HCT116 (cell line): Measurements from ENCODE around the gene CAPN9. TPM values are rescaled to one million over a fixed set of nuclear protein-coding genes. Genes with fewer than 3 reads are reported as not detected.

Source experiments
- ATAC-seq: fragments of 200-7000 bp; cut with Tn5 transposase; 2 replicates; pipeline ENCODE4 v1.9.1; 2020; ENCODE audit warnings: mild to moderate bottlenecking, moderate library complexity
- BruUV-seq: library from RNA; stranded (reverse); fragments of 400-500 nt; replicated peaks from 2 replicates; lab custom pipeline; 2021; lab: Mats Ljungman, UMichigan
- CTCF ChIA-PET: fragments of 300-600 bp; sonication (Branson Sonifier 250); formaldehyde crosslinking; loops from one replicate; lab custom pipeline; 2021; ENCODE audit warnings: antibody characterized with exemption; lab: Charles Lee
- POLR2A ChIA-PET: fragments of 300-600, 350-600 bp; sonication (Branson Sonifier 250); formaldehyde crosslinking; loops from one replicate; lab custom pipeline; 2021; ENCODE audit warnings: antibody characterized with exemption; lab: Charles Lee
- RAD21 ChIA-PET, 2 experiments: fragments of 300-600 bp; sonication (Branson Sonifier 250); formaldehyde crosslinking; loops; one replicate each; lab custom pipeline; 2023; ENCODE audit warnings: low total read pairs in 2 of 2; ENCODE audit not compliant: uncharacterized antibody in 2 of 2, unreplicated experiment in 2 of 2, low non-redundant PET in 1 of 2; lab: Charles Lee
- DNase-seq: peaks from one replicate; pipeline ENCODE4 v3.0.0-alpha.2; 2010; ENCODE audit warnings: low read depth, low spot score
- H2AFZ ChIP-seq: fragments of 200-600 bp; shearing (Covaris generic), sonication (generic); 2 replicates; pipeline ENCODE4 v1.6.1; 2017; ENCODE audit warnings: low read depth, mixed run types, mixed read lengths, antibody characterized with exemption, low read length; ENCODE audit not compliant: poor library complexity, severe bottlenecking
- H3K27ac ChIP-seq: 2 replicates; pipeline ENCODE4 v1.5.1; 2012; ENCODE audit warnings: low read depth, low read length
- H3K27me3 ChIP-seq: fragments of 200-600 bp; sonication (generic); 2 replicates; pipeline ENCODE4 v1.6.1; 2016; ENCODE audit warnings: mixed run types, low read length, mixed read lengths; ENCODE audit not compliant: insufficient read depth
- H3K36me3 ChIP-seq, 2 experiments: fragments of 200-500 bp in 1 of 2; fragments of 200-600 bp in 1 of 2; sonication (Bioruptor generic) in 1 of 2; sonication (generic) in 1 of 2; 2 replicates each; pipeline versions ENCODE4 v1.5.1 to v1.6.1; 2014 to 2016; ENCODE audit warnings: low read length in 2 of 2, inconsistent platforms in 1 of 2, mixed read lengths in 1 of 2, mixed run types in 1 of 2; ENCODE audit not compliant: insufficient read depth in 2 of 2, control insufficient read depth in 1 of 2
- H3K4me1 ChIP-seq, 2 experiments: fragments of 200-600 bp in 1 of 2; sonication (generic) in 1 of 2; 2 replicates each; pipeline versions ENCODE4 v1.5.1 to v1.6.1; 2012 to 2017; ENCODE audit warnings: low read length in 2 of 2, inconsistent platforms in 1 of 2, mild to moderate bottlenecking in 1 of 2, mixed read lengths in 1 of 2, mixed run types in 1 of 2, moderate library complexity in 1 of 2; ENCODE audit not compliant: insufficient read depth in 2 of 2, control insufficient read depth in 1 of 2
- H3K4me2 ChIP-seq: fragments of 200-600 bp; sonication (generic); 2 replicates; pipeline ENCODE4 v1.6.1; 2017; ENCODE audit warnings: mixed run types, low read length, mixed read lengths
- H3K4me3 ChIP-seq, 2 experiments: fragments of 200-600 bp in 1 of 2; sonication (generic) in 1 of 2; replicated peaks in 1 of 2; 2 replicates each; pipeline ENCODE4 v1.5.1; 2011 to 2016; ENCODE audit warnings: low read length in 2 of 2, control low read depth in 1 of 2, low read depth in 1 of 2, mild to moderate bottlenecking in 1 of 2, mixed read lengths in 1 of 2, mixed run types in 1 of 2
- H3K79me2 ChIP-seq: fragments of 200-600 bp; sonication (generic); 2 replicates; pipeline ENCODE4 v1.6.1; 2017; ENCODE audit warnings: mild to moderate bottlenecking, mixed run types, low read length, moderate library complexity, mixed read lengths; ENCODE audit not compliant: insufficient read depth
- H3K9ac ChIP-seq: fragments of 200-600 bp; sonication (generic); 2 replicates; pipeline ENCODE4 v1.6.1; 2016; ENCODE audit warnings: low read length, mixed read lengths
- H3K9me2 ChIP-seq: fragments of 200-600 bp; sonication (generic), shearing (Covaris generic); 2 replicates; pipeline ENCODE4 v1.6.1; 2017; ENCODE audit warnings: mixed run types, mild to moderate bottlenecking, moderate library complexity; ENCODE audit not compliant: insufficient read depth
- H3K9me3 ChIP-seq, 2 experiments: fragments of 200-500 bp in 1 of 2; fragments of 200-600 bp in 1 of 2; sonication (Bioruptor generic) in 1 of 2; sonication (generic) in 1 of 2; 2 replicates each; pipeline ENCODE4 v1.6.1; 2014 to 2017; ENCODE audit warnings: low read length in 2 of 2, mixed read lengths in 2 of 2, inconsistent platforms in 1 of 2, low read depth in 1 of 2, mild to moderate bottlenecking in 1 of 2, mixed run types in 1 of 2, moderate library complexity in 1 of 2; ENCODE audit not compliant: control insufficient read depth in 1 of 2, insufficient read depth in 1 of 2
- H4K20me1 ChIP-seq: fragments of 200-600 bp; sonication (generic), shearing (Covaris generic); 2 replicates; pipeline ENCODE4 v1.6.1; 2017; ENCODE audit warnings: mixed run types, mild to moderate bottlenecking, moderate library complexity; ENCODE audit not compliant: insufficient read depth
- CBX3 ChIP-seq: IDR thresholded peaks from 2 replicates; pipeline ENCODE4 v1.6.1; 2012; ENCODE audit warnings: low read depth
- CEBPB ChIP-seq: IDR thresholded peaks from 2 replicates; pipeline ENCODE4 v1.6.1; 2012; ENCODE audit warnings: low read depth
- CTCF ChIP-seq, 3 experiments: fragments of 200-600 bp in 1 of 3; sonication (generic) in 1 of 3; IDR thresholded peaks in 2 of 3; conservative IDR thresholded peaks in 1 of 3; 2 replicates each; pipeline ENCODE4 v1.5.1; 2012 to 2017; ENCODE audit warnings: low read depth in 2 of 3, low read length in 2 of 3, antibody characterized with exemption in 1 of 3, borderline replicate concordance in 1 of 3, control low read depth in 1 of 3, mild to moderate bottlenecking in 1 of 3, mixed read lengths in 1 of 3, mixed run types in 1 of 3, moderate library complexity in 1 of 3; ENCODE audit not compliant: insufficient read depth in 1 of 3
- EGR1 ChIP-seq: IDR thresholded peaks from 2 replicates; pipeline ENCODE4 v1.6.1; 2012; ENCODE audit warnings: low read depth
- EZH2 ChIP-seq: fragments of 200-600 bp; sonication (generic); IDR thresholded peaks from 2 replicates; pipeline ENCODE4 v1.6.1; 2017; ENCODE audit warnings: antibody characterized with exemption, mixed run types
- EZH2phosphoT487 ChIP-seq: fragments of 200-600 bp; IDR thresholded peaks from 2 replicates; pipeline ENCODE4 v1.6.1; 2018; ENCODE audit warnings: antibody characterized with exemption, borderline replicate concordance
- JUND ChIP-seq: IDR thresholded peaks from 2 replicates; pipeline ENCODE4 v1.6.1; 2012
- POLR2AphosphoS5 ChIP-seq: IDR thresholded peaks from 2 replicates; pipeline ENCODE4 v1.6.1; 2011; ENCODE audit warnings: mild to moderate bottlenecking, low read depth, low read length, moderate library complexity
- RAD21 ChIP-seq: IDR thresholded peaks from 2 replicates; pipeline ENCODE4 v1.6.1; 2012; ENCODE audit warnings: low read depth, mild to moderate bottlenecking
- SIN3A ChIP-seq: IDR thresholded peaks from 2 replicates; pipeline ENCODE4 v1.6.1; 2012; ENCODE audit warnings: low read depth
- SP1 ChIP-seq: IDR thresholded peaks from 2 replicates; pipeline ENCODE4 v1.6.1; 2012; ENCODE audit warnings: low read depth
- SRF ChIP-seq: IDR thresholded peaks from 2 replicates; pipeline ENCODE4 v1.6.1; 2012; ENCODE audit warnings: low read depth
- TCF7L2 ChIP-seq: IDR thresholded peaks from 2 replicates; pipeline ENCODE4 v1.7.0; 2011; ENCODE audit warnings: borderline replicate concordance, inconsistent platforms; ENCODE audit not compliant: insufficient read depth, insufficient read length; ENCODE audit errors: extremely low read depth
- intact Hi-C: fragments of 100-400 bp; cut with micrococcal nuclease; formaldehyde crosslinking; loops from 2 replicates; pipeline ENCODE4 v1.10.0; 2022
- total RNA-seq: library from RNA; stranded (reverse); gene quantifications from one replicate; pipeline ENCODE4 v1.2.1, GENCODE V29; 2021; ENCODE audit not compliant: unreplicated experiment
- TF ChIP-seq, protein P1 (sequence below): IDR thresholded peaks from 2 replicates; pipeline ENCODE4 v1.6.1; 2011; ENCODE audit warnings: mild to moderate bottlenecking, low read length, moderate library complexity; ENCODE audit not compliant: insufficient replicate concordance; ENCODE audit errors: extremely low read depth
- TF ChIP-seq, protein P2 (sequence below): IDR thresholded peaks from 2 replicates; pipeline ENCODE4 v1.6.1; 2012

CAPN9 gene
- total RNA-seq, 1 experiment from 2014 or later = not detected

DNA sequence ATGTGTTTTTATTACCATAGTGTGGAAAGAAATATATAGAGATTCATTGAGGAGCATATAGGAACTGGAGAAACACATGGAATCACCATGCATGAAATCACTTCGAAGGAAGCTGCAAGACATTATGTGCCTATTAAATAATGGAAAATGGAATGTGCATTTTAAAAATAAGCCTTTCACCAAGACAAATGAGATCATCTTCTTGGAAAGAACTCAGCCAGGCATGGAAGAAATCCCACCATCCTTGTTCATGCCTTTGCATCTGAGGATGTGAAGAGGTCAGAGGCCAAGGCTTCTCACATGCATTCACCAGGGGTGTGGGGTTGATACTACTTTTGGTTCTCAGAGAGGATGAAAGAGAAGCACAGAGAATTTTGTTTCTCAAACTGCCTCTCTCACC, 71.2 kb downstream of the CAPN9 start:
- ATAC-seq = no peak

More for the DNA sequence above, 71.2 kb downstream of the CAPN9 start:
- no peak overlapping the region for H3K4me3 ChIP-seq
- no peaks in the 10 kb centered on the region for H3K9me3 ChIP-seq
- H3K4me2 ChIP-seq = no peak overlapping the region
- no peak for DNase-seq
- no peak overlapping the region for H3K9ac ChIP-seq
- no peak overlapping the region for H3K27ac ChIP-seq
- TF ChIP-seq SRF = no peak
- TF ChIP-seq SIN3A = no peak
- TF ChIP-seq EZH2 = no peak
- TF ChIP-seq, protein P1, sequence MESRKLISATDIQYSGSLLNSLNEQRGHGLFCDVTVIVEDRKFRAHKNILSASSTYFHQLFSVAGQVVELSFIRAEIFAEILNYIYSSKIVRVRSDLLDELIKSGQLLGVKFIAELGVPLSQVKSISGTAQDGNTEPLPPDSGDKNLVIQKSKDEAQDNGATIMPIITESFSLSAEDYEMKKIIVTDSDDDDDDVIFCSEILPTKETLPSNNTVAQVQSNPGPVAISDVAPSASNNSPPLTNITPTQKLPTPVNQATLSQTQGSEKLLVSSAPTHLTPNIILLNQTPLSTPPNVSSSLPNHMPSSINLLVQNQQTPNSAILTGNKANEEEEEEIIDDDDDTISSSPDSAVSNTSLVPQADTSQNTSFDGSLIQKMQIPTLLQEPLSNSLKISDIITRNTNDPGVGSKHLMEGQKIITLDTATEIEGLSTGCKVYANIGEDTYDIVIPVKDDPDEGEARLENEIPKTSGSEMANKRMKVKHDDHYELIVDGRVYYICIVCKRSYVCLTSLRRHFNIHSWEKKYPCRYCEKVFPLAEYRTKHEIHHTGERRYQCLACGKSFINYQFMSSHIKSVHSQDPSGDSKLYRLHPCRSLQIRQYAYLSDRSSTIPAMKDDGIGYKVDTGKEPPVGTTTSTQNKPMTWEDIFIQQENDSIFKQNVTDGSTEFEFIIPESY = no peak
- no peak for TF ChIP-seq JUND
- TF ChIP-seq TCF7L2 = no peak
- TF ChIP-seq EZH2phosphoT487 = no peak
- no peak for TF ChIP-seq CTCF (IDR thresholded peaks at IDR 0.05 in 2 of 3, conservative IDR thresholded peaks at IDR 0.05 in 1 of 3; ENCODE audit: borderline replicate concordance in 1 of 3, insufficient read depth in 1 of 3, low read depth in 2 of 3, low read length in 2 of 3)
- no peak for TF ChIP-seq SP1
- TF ChIP-seq, protein P2, sequence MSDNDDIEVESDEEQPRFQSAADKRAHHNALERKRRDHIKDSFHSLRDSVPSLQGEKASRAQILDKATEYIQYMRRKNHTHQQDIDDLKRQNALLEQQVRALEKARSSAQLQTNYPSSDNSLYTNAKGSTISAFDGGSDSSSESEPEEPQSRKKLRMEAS = no peak
- TF ChIP-seq EGR1 = no peak
- TF ChIP-seq RAD21 = no peak
- no peak for TF ChIP-seq CBX3
- TF ChIP-seq CEBPB = no peak
- no peak for TF ChIP-seq POLR2AphosphoS5
- no peaks in the 10 kb centered on the region for H4K20me1 ChIP-seq
- H3K27me3 ChIP-seq = no peaks in the 10 kb centered on the region
- ChIA-PET RAD21 (no interaction called here), CTCF (no interaction called here), POLR2A (interaction anchor here (0.7 kb wide), 1 partner anchor 103 kb away, joined by 3 read pairs; no protein-coding TSS in a partner anchor)
- intact Hi-C loops = no loop called here
- BruUV-seq = no TSS peak
- no peaks in the 10 kb centered on the region for H3K79me2 ChIP-seq
- no peaks in the 10 kb centered on the region for H3K36me3 ChIP-seq
- no peaks in the 10 kb centered on the region for H3K9me2 ChIP-seq
- no peak overlapping the region for H2AFZ ChIP-seq
- no peaks in the 10 kb centered on the region for H3K4me1 ChIP-seq
